Heart left ventricle (tissue), 16 donors: ENCODE data around the gene SIDT2. TPM values are rescaled to one million over a fixed set of nuclear protein-coding genes. Genes with fewer than 3 reads are reported as not detected.

ENCODE experiments used
- ATAC-seq, 4 donors: fragments of 200-7000 bp; cut with Tn5 transposase; one replicate each; pipeline ENCODE4 v1.9.1; 2020 to 2022; ENCODE audit warnings: moderate library complexity in 4 of 4, mild to moderate bottlenecking in 3 of 4, moderate number of reproducible peaks in 1 of 4
- DNase-seq, 5 donors: peaks; one replicate each; pipeline ENCODE4 v3.0.0-alpha.2; 2020
- H3K27ac ChIP-seq, 12 donors: fragments of 200-600 bp; sonication (generic) in 4 of 12; one replicate each; pipeline versions ENCODE4 v1.5.0 to v1.8.0; 2016 to 2022; ENCODE audit warnings: mild to moderate bottlenecking in 2 of 12
- H3K27me3 ChIP-seq, 9 donors: fragments of 200-600 bp; sonication (generic) in 2 of 9; one replicate each; pipeline versions ENCODE4 v1.5.1 to v1.8.0; 2016 to 2022; ENCODE audit warnings: mild to moderate bottlenecking in 3 of 9
- H3K36me3 ChIP-seq, 9 donors: fragments of 200-600 bp; sonication (generic) in 2 of 9; one replicate each; pipeline versions ENCODE4 v1.5.0 to v1.8.0; 2018 to 2022; ENCODE audit warnings: mild to moderate bottlenecking in 2 of 9
- H3K4me1 ChIP-seq, 12 donors: fragments of 200-600 bp; sonication (generic) in 4 of 12; one replicate each; pipeline versions ENCODE4 v1.5.0 to v1.8.0; 2016 to 2022; ENCODE audit warnings: mild to moderate bottlenecking in 3 of 12
- H3K4me3 ChIP-seq, 12 donors: fragments of 200-600 bp; sonication (generic) in 4 of 12; one replicate each; pipeline versions ENCODE4 v1.5.0 to v1.8.0; 2017 to 2022; ENCODE audit warnings: mild to moderate bottlenecking in 9 of 12, moderate library complexity in 4 of 12
- H3K9me3 ChIP-seq, 12 donors: fragments of 200-600 bp; sonication (generic) in 4 of 12; one replicate each; pipeline versions ENCODE4 v1.5.0 to v1.8.0; 2016 to 2022; ENCODE audit warnings: mild to moderate bottlenecking in 1 of 12
- POLR2A ChIP-seq, 2 donors: fragments of 450-650 bp; IDR thresholded peaks; one replicate each; pipeline ENCODE4 v1.6.1; 2017; ENCODE audit warnings: antibody characterized with exemption in 2 of 2, mild to moderate bottlenecking in 2 of 2, moderate library complexity in 2 of 2
- WGBS, 4 donors: extraction: QIAGEN DNeasy Blood & Tissue Kit in 2 of 4; methylation state at CpG; one replicate each; pipeline versions ENCODE4 v1.1.5 to v1.1.7; 2013 to 2018; 5-methylcytosine and 5-hydroxymethylcytosine counted together
- intact Hi-C, 10 donors: fragments of 100-400 bp; cut with DNase I; formaldehyde crosslinking; loops; one replicate each; pipeline versions ENCODE4 v1.11.1 to v1.14.2; 2022
- polyA plus RNA-seq, 2 donors: library from polyadenylated mRNA; stranded (reverse); fragments of 200-250 nt; gene quantifications; one replicate each; pipeline ENCODE4 v1.2.3, GENCODE V29; 2013
- total RNA-seq, 9 donors: library from RNA; depleted of rRNA in 2 of 9; stranded (reverse); fragments of >200 nt in 2 of 9; fragmentation: NEBNext Ultra II Directional in 3 of 9; extraction: Animal tissue kit (Norgen Biotek cat#: 25700) in 3 of 9; gene quantifications; one replicate each; pipeline versions ENCODE4 v1.1.0 to v1.2.4, GENCODE V29; 2016 to 2023
- TF ChIP-seq, protein P1 (sequence below), 12 donors: fragments of 200-600 bp; sonication (generic) in 4 of 12; IDR thresholded peaks; one replicate each; pipeline versions ENCODE4 v1.5.0 to v1.8.0; 2018 to 2022; ENCODE audit warnings: antibody characterized with exemption in 12 of 12, mild to moderate bottlenecking in 5 of 12
- donor health status: ischemic (EF 13 %, LVEDD 7.1; RV severe dilation, severe dysfunction).
- donor health status: healthy with polysubstance abuse.
- donor health status: DM: no; HTN: yes; CAD: no.
- donor health status: DM: no; HTN: no; CAD: no.
- donor health status: ischemic (EF 25% LVEDD 6.9; RV normal size, moderate dysfunction).
- donor health status: ischemic (EF 25% LVEDD 5.7; RV mildly dilated, moderate dysfunction).
- donor health status: healthy.
- donor health status: DM: yes; HTN: yes; CAD: no.
- donor health status: ischemic (EF 35%, LVEDD 5.7; RV mildly dilated, moderate dysfunction).
- donor health status: nonischemic (EF 11% LVEDD 7.7; RV severe dilation, severe dysfunction).
- donor health status: DM: yes; HTN: yes; CAD: no.
- donor health status: PGD.
- donor health status: ischemic (EF 29% LVEDD 5.4; RV normal size, mild dysfunction).
- donor health status: nonischemic (EF 23%, LVEDD 6.1; RV moderate dilation, normal function).

Gene SIDT2
- total and polyA plus RNA-seq, 11 donors, result 13.9 to 45.5 (median 19.3) TPM

DNA sequence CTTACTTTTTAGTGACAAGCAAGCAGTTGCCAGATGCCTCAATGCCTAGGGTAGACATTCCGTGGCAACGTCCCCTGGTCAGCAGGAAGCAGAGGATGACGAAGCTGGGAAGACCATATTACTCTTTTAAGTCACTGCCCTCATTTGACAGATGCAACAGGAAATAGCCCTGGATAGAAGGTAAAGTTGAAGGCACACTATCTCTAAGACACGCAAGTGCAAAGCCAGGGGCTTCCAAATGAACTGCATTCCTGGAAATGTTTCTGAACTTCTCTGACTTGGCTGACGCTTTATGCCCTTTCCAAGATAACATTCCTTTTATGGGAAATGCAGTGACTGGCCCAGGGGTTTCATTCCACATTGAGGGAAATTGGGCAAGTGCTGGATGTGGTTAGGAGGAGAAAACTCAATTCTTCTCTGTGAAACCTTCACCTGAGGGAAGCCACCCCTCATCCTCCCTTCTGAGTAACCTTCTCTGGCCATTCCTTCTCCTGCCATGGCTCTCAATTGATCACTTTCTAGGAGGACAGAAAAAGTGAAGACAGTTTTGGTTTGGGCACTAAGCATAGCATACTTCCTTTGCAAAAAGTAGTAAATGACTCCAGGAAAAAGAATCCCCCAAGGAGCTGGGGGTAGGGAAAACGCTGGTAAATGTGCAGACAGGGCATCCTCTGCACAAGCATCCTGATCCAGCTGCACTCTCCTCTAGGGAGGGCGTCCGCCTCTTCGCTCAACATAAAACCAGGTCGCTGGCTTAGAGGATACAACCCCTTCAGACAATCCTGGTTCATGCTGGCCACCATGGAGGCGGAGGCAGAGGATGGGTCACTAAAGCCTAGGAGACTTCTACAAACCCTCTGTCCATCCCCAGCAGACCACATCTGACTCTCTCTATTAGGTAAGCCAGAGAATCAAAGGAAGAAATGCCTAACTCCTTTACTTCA, 38.9 kb downstream of the SIDT2 start:
- no peak for DNase-seq
- TF ChIP-seq POLR2A (IDR thresholded peaks at IDR 0.05), result no peak
- TF ChIP-seq, protein P1, sequence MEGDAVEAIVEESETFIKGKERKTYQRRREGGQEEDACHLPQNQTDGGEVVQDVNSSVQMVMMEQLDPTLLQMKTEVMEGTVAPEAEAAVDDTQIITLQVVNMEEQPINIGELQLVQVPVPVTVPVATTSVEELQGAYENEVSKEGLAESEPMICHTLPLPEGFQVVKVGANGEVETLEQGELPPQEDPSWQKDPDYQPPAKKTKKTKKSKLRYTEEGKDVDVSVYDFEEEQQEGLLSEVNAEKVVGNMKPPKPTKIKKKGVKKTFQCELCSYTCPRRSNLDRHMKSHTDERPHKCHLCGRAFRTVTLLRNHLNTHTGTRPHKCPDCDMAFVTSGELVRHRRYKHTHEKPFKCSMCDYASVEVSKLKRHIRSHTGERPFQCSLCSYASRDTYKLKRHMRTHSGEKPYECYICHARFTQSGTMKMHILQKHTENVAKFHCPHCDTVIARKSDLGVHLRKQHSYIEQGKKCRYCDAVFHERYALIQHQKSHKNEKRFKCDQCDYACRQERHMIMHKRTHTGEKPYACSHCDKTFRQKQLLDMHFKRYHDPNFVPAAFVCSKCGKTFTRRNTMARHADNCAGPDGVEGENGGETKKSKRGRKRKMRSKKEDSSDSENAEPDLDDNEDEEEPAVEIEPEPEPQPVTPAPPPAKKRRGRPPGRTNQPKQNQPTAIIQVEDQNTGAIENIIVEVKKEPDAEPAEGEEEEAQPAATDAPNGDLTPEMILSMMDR (IDR thresholded peaks at IDR 0.05), result no peak
- ATAC-seq, result no peak

DNA sequence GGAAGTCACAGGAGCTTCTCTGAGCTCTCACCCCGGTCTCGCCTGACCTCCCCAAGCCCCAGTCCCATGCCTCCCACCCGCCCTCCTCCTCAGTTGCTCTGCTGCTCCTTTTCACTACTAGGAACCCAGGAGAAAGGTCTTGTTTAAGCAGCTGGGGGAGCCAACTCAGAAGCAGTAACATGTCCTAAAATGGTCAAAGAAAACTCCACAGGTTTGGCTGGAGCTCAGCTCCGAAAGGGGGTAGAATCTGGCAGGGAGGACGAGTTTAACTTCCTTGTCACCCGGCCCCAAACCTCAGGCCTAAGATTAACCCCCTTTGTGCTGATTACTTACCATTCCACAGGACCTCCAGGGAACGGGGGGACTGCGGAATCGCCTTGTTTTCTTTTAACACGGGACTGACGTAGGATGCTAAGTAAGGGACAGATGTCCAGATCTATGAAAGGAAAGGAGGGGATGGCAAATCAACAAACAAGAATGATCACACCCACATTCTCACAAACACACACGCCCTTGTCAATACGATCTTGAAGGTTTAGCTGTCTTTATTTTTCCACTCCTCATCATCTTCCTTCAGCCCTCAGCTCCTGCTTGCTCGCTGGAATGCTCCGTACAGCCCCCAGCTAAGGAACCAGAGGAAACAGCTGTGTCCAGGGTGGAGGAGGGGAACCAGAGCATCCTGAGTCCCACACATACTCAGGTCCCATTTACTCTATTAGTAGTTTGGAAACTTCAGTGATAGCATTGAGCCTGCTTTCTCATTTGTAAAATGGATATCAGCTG, 39.8 kb downstream of the SIDT2 start:
- Histone ChIP-seq H3K4me1 (peaks cover 12 to 68% (median 49%) of the 10 kb centered on the region in 12 donors), H3K27me3 (no peaks in the 10 kb centered on the region), H3K9me3 (no peaks in the 10 kb centered on the region), H3K4me3 (peak overlapping the region in 2 of 12 donors; percentile 6 to 25), H3K27ac (peak overlapping the region; percentile 39 to 98 (median 88)), H3K36me3 (peaks cover 0 to 97% (median 69%) of the 10 kb centered on the region in 9 donors)
- ATAC-seq (peak in 2 of 4 donors; percentile 9 to 21), DNase-seq (peak in 4 of 5 donors; percentile 44 to 57 (median 54))
- 59 to 64% (median 59%) methylated on average over 15 of the region's 15 CpGs for WGBS, 4 donors
- TF ChIP-seq POLR2A (IDR thresholded peaks at IDR 0.05), result no peak
- TF ChIP-seq, protein P1 (IDR thresholded peaks at IDR 0.05), result no peak
- intact Hi-C loops, result loop anchor here in 1 of 10 donors (2.0 kb wide), 1 partner anchor 38 kb away; no protein-coding TSS in a partner anchor

More for the DNA sequence above, 38.9 kb downstream of the SIDT2 start:
- Histone ChIP-seq H3K4me1 (peaks cover 12 to 62% (median 49%) of the 10 kb centered on the region in 12 donors), H3K4me3 (peak overlapping the region in 1 of 12 donors; percentile 25), H3K9me3 (no peaks in the 10 kb centered on the region), H3K27me3 (no peaks in the 10 kb centered on the region), H3K27ac (peak overlapping the region; percentile 39 to 98 (median 88)), H3K36me3 (peaks cover 0 to 97% (median 69%) of the 10 kb centered on the region in 9 donors)
- intact Hi-C loops, result loop anchor here in 1 of 10 donors (2.0 kb wide), 1 partner anchor 37 kb away; no protein-coding TSS in a partner anchor
- WGBS, 4 donors, result 61 to 72% (median 66%) methylated on average over 11 of the region's 11 CpGs

DNA sequence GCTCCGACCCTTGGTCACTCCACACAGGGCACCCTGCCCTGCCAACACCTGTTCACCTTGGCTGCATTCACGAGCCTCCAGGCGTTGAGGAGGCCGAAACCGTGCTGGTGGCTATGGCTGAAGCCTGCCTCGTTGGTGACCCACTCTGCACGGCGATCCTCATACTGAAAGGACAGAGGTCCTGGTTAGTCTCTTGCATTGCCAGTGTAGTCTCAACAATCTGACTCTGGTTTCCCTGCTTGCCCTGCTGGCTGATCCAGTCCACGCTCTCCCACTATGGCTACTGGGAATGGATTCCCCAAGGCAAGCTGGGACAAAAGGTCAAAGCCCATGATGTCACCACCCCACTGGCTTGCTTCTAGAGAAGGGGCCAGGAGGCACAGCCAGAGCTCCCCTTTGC, 40.5 kb downstream of the SIDT2 start:
- Histone ChIP-seq H3K27me3 (no peaks in the 10 kb centered on the region), H3K4me1 (peaks cover 12 to 69% (median 49%) of the 10 kb centered on the region in 12 donors), H3K4me3 (peak overlapping the region in 1 of 12 donors; percentile 6), H3K9me3 (no peaks in the 10 kb centered on the region), H3K36me3 (peaks cover 0 to 97% (median 71%) of the 10 kb centered on the region in 9 donors), H3K27ac (peak overlapping the region; percentile 39 to 98 (median 88))
- ATAC-seq (no peak), DNase-seq (no peak)
- TF ChIP-seq, protein P1 (IDR thresholded peaks at IDR 0.05), result no peak
- TF ChIP-seq POLR2A (IDR thresholded peaks at IDR 0.05), result no peak
- intact Hi-C loops, result loop anchor here in 1 of 10 donors (2.0 kb wide), 1 partner anchor 38 kb away; no protein-coding TSS in a partner anchor
- 75 to 94% (median 85%) methylated on average over 7 to 9 of the region's 9 CpGs for WGBS, 4 donors
